Gastrocnemius medialis (tissue), 4 donors: ENCODE results near the gene FKBP1A. TPM values are rescaled to one million over a fixed set of nuclear protein-coding genes. Genes with fewer than 3 reads are reported as not detected.
"Not testable (repeated sequence)": the region's sequence is repeated elsewhere in the genome, so short reads cannot be mapped to it uniquely, and the experiment has no call there.

Experiments used
- ATAC-seq, 2 donors: fragments of 150-250 bp; one replicate each; pipeline ENCODE4 v1.9.1; 2016
- DNase-seq, 2 donors: peaks; one replicate each; pipeline ENCODE4 v3.0.0-alpha.2; 2019
- H3K27ac ChIP-seq, 4 donors: fragments of 200-600 bp; sonication (generic); 1 replicate in 1 of 4; 2 replicates in 3 of 4; pipeline ENCODE4 v1.5.1; 2016 to 2018; ENCODE audit warnings: mild to moderate bottlenecking in 2 of 4, moderate library complexity in 1 of 4
- H3K27me3 ChIP-seq, 3 donors: fragments of 200-600 bp; sonication (generic) in 2 of 3; 1 replicate in 1 of 3; 2 replicates in 2 of 3; pipeline versions ENCODE4 v1.5.1 to v1.6.0; 2016 to 2019; ENCODE audit warnings: mild to moderate bottlenecking in 1 of 3, moderate library complexity in 1 of 3
- H3K36me3 ChIP-seq, 2 donors: fragments of 200-600 bp; sonication (generic) in 1 of 2; one replicate each; pipeline ENCODE4 v1.5.1; 2017 to 2018
- H3K4me1 ChIP-seq, 2 donors: fragments of 200-600 bp; sonication (generic) in 1 of 2; one replicate each; pipeline ENCODE4 v1.5.1; 2016 to 2017; ENCODE audit warnings: mild to moderate bottlenecking in 2 of 2
- H3K4me3 ChIP-seq, 4 donors: fragments of 200-600 bp; sonication (generic) in 3 of 4; 1 replicate in 1 of 4; 2 replicates in 3 of 4; pipeline ENCODE4 v1.5.1; 2016 to 2019; ENCODE audit warnings: mild to moderate bottlenecking in 2 of 4
- H3K9me3 ChIP-seq, 3 donors: fragments of 200-600 bp; sonication (generic) in 2 of 3; 1 replicate in 1 of 3; 2 replicates in 2 of 3; pipeline ENCODE4 v1.5.1; 2016 to 2019
- POLR2A ChIP-seq, 2 donors: fragments of 450-650 bp; IDR thresholded peaks; one replicate each; pipeline ENCODE4 v1.6.1; 2017; ENCODE audit warnings: antibody characterized with exemption in 2 of 2, mild to moderate bottlenecking in 2 of 2, moderate library complexity in 2 of 2
- in situ Hi-C, 4 donors: fragments of 200-750 bp; cut with MboI; loops; one replicate each; pipeline versions ENCODE4 v1.15.0 to v1.8.0; 2017; ENCODE audit warnings: low sequenced_read_pairs in 4 of 4
- intact Hi-C: fragments of 100-400 bp; cut with DNase I; formaldehyde crosslinking; loops from one replicate; pipeline ENCODE4 v1.15.1; 2023; ENCODE audit warnings: low total_unique reads
- total RNA-seq, 4 donors: library from RNA; depleted of rRNA; stranded (reverse); fragments of >200 nt; gene quantifications; one replicate each; pipeline versions ENCODE4 v1.1.0 to v1.2.3, GENCODE V29; 2016
- TF ChIP-seq, protein P1 (sequence below), 5 experiments: fragments of 450-650 bp in 3 of 5; fragments of 200-600 bp in 2 of 5; sonication (generic) in 2 of 5; IDR thresholded peaks in 4 of 5; conservative IDR thresholded peaks in 1 of 5; 1 replicate in 4 of 5; 2 replicates in 1 of 5; pipeline ENCODE4 v1.5.1; 2016 to 2019; ENCODE audit warnings: antibody characterized with exemption in 5 of 5, mild to moderate bottlenecking in 3 of 5, moderate library complexity in 3 of 5

The FKBP1A gene
- total RNA-seq, 4 donors from 2014 or later: 27.7 to 89.4 (median 52.5) TPM

DNA sequence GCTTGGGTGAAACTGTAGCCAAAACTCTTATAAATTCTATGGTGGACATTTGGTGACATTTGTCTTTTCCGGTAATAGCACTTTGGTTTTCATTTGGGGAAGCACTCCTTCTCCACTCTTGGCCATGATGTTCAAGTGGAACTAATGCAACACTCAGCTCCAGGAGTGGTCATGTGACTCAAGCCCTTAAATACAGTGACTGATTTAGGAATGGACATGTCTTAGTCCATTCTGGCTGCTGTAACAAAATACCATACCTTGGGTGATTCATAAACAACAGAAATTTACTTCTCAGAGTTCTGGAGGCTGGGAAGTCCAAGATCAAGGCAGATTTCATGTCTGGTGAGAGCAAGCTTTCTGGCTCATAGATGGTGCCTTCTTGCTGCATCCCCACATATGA, 10.8 kb upstream of the FKBP1A start:
- Histone ChIP-seq H3K4me1 (peaks cover 0 to 14% of the 10 kb centered on the region in 2 donors), H3K27me3 (peaks cover 0 to 3% (median 3%) of the 10 kb centered on the region in 3 donors), H3K9me3 (no peaks in the 10 kb centered on the region), H3K36me3 (no peaks in the 10 kb centered on the region), H3K27ac (no peak overlapping the region), H3K4me3 (no peak overlapping the region)
- in situ Hi-C loops (no loop called here), intact Hi-C loops (no loop called here)
- TF ChIP-seq, protein P1, sequence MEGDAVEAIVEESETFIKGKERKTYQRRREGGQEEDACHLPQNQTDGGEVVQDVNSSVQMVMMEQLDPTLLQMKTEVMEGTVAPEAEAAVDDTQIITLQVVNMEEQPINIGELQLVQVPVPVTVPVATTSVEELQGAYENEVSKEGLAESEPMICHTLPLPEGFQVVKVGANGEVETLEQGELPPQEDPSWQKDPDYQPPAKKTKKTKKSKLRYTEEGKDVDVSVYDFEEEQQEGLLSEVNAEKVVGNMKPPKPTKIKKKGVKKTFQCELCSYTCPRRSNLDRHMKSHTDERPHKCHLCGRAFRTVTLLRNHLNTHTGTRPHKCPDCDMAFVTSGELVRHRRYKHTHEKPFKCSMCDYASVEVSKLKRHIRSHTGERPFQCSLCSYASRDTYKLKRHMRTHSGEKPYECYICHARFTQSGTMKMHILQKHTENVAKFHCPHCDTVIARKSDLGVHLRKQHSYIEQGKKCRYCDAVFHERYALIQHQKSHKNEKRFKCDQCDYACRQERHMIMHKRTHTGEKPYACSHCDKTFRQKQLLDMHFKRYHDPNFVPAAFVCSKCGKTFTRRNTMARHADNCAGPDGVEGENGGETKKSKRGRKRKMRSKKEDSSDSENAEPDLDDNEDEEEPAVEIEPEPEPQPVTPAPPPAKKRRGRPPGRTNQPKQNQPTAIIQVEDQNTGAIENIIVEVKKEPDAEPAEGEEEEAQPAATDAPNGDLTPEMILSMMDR (IDR thresholded peaks at IDR 0.05 in 4 of 5, conservative IDR thresholded peaks at IDR 0.05 in 1 of 5): no peak
- no peak for TF ChIP-seq POLR2A (IDR thresholded peaks at IDR 0.05)
- no peak for DNase-seq
- no peak for ATAC-seq

DNA sequence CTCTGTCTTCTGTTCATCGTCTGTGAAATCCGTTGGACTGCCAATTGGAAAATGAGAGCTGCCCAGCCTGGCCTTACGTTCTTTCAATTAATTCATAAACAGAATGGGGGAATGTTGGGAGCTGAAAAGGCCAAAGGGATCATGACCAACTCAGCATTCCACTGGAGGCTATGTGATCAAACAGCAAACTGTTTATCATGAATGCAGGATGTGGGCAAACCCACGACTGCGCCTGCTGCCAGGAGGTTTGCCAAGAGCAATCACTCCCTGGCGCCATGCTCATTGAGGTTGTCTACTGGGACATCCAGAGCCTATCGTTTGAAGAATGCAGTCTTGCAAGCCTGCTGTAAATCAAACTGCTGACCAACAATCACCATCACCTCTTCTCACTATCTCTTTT, 9.3 kb upstream of the FKBP1A start:
- no peak for DNase-seq
- H3K9me3 ChIP-seq: no peaks in the 10 kb centered on the region
- no peaks in the 10 kb centered on the region for H3K36me3 ChIP-seq
- peaks cover 0 to 3% (median 3%) of the 10 kb centered on the region in 3 donors for H3K27me3 ChIP-seq
- in situ Hi-C loops: no loop called here
- intact Hi-C loops: no loop called here
- peaks cover 0 to 14% of the 10 kb centered on the region in 2 donors for H3K4me1 ChIP-seq
- no peak for TF ChIP-seq POLR2A (IDR thresholded peaks at IDR 0.05)
- TF ChIP-seq, protein P1 (IDR thresholded peaks at IDR 0.05 in 4 of 5, conservative IDR thresholded peaks at IDR 0.05 in 1 of 5): no peak
- no peak overlapping the region for H3K4me3 ChIP-seq
- H3K27ac ChIP-seq: no peak overlapping the region
- ATAC-seq: no peak

DNA sequence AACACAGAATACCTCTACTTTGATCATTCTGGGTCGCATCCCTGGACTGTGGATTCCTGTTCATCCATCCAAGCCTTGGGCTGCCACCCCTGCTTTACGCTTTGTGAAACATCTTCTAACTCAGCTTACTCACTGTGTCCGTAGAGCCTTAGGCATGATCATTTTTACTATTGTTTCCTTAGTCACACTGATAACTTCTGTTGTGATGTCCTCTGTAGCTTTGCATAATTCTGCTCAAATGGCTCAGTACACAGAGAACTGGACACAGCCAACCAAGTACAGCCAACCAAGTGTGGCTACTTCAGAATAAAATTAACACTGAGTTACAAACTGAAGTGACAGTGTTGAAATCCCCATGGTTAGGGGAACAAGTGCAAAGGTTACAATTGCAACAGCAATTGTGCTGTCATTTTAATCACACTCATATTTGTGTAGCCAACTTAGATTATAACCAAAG, 8.6 kb upstream of the FKBP1A start:
- intact Hi-C loops: no loop called here

DNA sequence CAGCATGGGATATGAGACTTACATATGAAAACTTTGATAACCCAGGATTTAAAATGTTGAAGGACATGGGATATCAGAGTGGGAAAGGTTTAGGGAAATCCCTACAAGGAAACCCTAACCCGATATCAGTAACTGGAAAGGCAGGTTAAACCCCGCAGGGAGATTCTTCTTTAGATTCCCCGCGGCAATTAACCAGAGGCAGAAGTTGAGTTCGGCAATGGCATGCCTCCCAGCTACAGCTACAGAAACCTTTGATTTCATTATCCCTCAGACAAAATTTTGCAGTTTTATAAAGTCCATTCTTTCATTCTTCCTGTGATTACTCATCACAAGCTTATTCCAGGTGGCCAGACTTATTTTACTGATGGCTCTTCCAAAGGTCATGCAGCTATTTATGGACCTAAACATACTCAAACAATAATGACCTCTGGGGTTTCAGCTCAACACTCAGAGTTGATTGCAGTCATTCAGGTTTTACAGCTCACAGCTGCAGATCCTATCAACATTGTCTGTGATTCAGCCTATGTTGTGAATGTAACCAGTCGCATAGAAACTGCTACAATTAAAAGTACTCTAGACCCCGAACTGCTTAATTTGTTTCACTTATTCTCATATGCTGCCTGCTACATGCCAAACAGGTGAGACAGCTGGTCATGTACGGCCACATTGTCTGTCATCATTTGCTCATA, 7.0 kb upstream of the FKBP1A start:
- H3K27me3 ChIP-seq, H3K27ac ChIP-seq, H3K4me3 ChIP-seq, DNase-seq, H3K36me3 ChIP-seq, intact Hi-C loops, H3K9me3 ChIP-seq, ATAC-seq: not testable (repeated sequence)
- H3K4me1 ChIP-seq: peaks cover 0 to 14% of the 10 kb centered on the region in 2 donors
- in situ Hi-C loops: loop anchor here in 1 of 4 donors (5.0 kb wide), 1 partner anchor 73 kb away; the partner anchor contains the start of gene SDCBP2

More for the DNA sequence above, 8.6 kb upstream of the FKBP1A start:
- Histone ChIP-seq H3K27ac (no peak overlapping the region), H3K4me1 (peaks cover 0 to 14% of the 10 kb centered on the region in 2 donors), H3K36me3 (no peaks in the 10 kb centered on the region), H3K27me3 (peaks cover 0 to 3% (median 3%) of the 10 kb centered on the region in 3 donors), H3K9me3 (no peaks in the 10 kb centered on the region), H3K4me3 (no peak overlapping the region)
- ATAC-seq (no peak), DNase-seq (no peak)
- no peak for TF ChIP-seq POLR2A (IDR thresholded peaks at IDR 0.05)
- TF ChIP-seq, protein P1 (IDR thresholded peaks at IDR 0.05 in 4 of 5, conservative IDR thresholded peaks at IDR 0.05 in 1 of 5): no peak
- in situ Hi-C loops: no loop called here

DNA sequence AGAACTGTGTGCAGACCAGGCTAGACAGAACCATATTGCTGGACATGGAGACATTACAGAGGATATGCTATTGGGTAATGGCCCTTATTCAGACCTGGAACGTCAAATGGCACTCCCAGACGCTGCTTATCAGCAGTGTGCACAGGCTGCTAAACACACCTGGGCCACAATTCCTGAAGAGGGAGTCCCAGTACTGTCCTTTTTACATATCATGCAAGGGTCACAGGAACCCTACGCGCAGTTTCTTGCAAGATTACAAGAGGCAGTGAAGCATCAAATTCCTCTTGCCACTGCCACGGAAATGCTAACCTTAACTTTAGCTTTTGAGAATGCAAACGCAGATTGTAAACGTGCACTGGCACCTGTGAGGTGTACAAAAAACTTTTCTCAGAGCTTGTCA, 5.3 kb upstream of the FKBP1A start:
- intact Hi-C loops, ATAC-seq, DNase-seq, H3K4me3 ChIP-seq, H3K27me3 ChIP-seq, H3K36me3 ChIP-seq, H3K9me3 ChIP-seq, H3K27ac ChIP-seq: not testable (repeated sequence)
- H3K4me1 ChIP-seq: peaks cover 7 to 22% of the 10 kb centered on the region in 2 donors
- in situ Hi-C loops: loop anchor here in 1 of 4 donors (5.0 kb wide), 1 partner anchor 71 kb away; the partner anchor contains the start of gene SDCBP2
